Smooth muscle cell (in vitro differentiated cells): ENCODE measurements around the gene KLHL6. TPM values are rescaled to one million over a fixed set of nuclear protein-coding genes. Genes with fewer than 3 reads are reported as not detected.

ENCODE experiments used
- DNase-seq: peaks from one replicate; lab custom pipeline; 2025; ENCODE audit not compliant: unreplicated experiment; lab: John Stamatoyannopoulos, UW
- H2AFZ ChIP-seq: fragments of 200-600 bp; sonication (generic); 2 replicates; pipeline ENCODE4 v1.6.0; 2016; ENCODE audit warnings: antibody characterized with exemption, low read depth, mild to moderate bottlenecking
- H3F3A ChIP-seq: fragments of 200-600 bp; sonication (generic); 2 replicates; pipeline ENCODE4 v1.6.0; 2017; ENCODE audit warnings: antibody characterized with exemption, low read depth
- H3K27ac ChIP-seq: fragments of 200-600 bp; sonication (generic); 2 replicates; pipeline ENCODE4 v1.5.1; 2016; ENCODE audit warnings: low read depth, mild to moderate bottlenecking
- H3K27me3 ChIP-seq: fragments of 200-600 bp; sonication (generic); 2 replicates; pipeline ENCODE4 v1.6.1; 2016; ENCODE audit warnings: low read depth, mild to moderate bottlenecking
- H3K36me3 ChIP-seq: fragments of 200-600 bp; sonication (generic); 2 replicates; pipeline ENCODE4 v1.5.1; 2016; ENCODE audit warnings: low read depth
- H3K4me1 ChIP-seq: fragments of 200-600 bp; sonication (generic); 2 replicates; pipeline ENCODE4 v1.5.1; 2016; ENCODE audit warnings: low read depth
- H3K4me2 ChIP-seq: fragments of 200-600 bp; sonication (generic); 2 replicates; pipeline ENCODE4 v1.6.0; 2016; ENCODE audit warnings: mild to moderate bottlenecking
- H3K4me3 ChIP-seq: fragments of 200-600 bp; sonication (generic); 2 replicates; pipeline ENCODE4 v1.5.1; 2016; ENCODE audit warnings: mild to moderate bottlenecking
- H3K79me2 ChIP-seq: fragments of 200-600 bp; sonication (generic); 2 replicates; pipeline ENCODE4 v1.6.0; 2016; ENCODE audit warnings: low read depth, mild to moderate bottlenecking
- H3K9ac ChIP-seq: fragments of 200-600 bp; sonication (generic); 2 replicates; pipeline ENCODE4 v1.6.0; 2016; ENCODE audit warnings: low read depth
- H3K9me3 ChIP-seq: fragments of 200-600 bp; sonication (generic); replicated peaks from 2 replicates; pipeline ENCODE4 v1.5.1; 2016; ENCODE audit warnings: low read depth
- H4K20me1 ChIP-seq: fragments of 200-600 bp; sonication (generic); 2 replicates; pipeline ENCODE4 v1.6.0; 2016; ENCODE audit warnings: low read depth
- WGBS: methylation state at CpG from one replicate; pipeline ENCODE4 v1.1.7; 2016; ENCODE audit warnings: low lambda C conversion rate; 5-methylcytosine and 5-hydroxymethylcytosine counted together
- polyA plus RNA-seq: library from polyadenylated mRNA; unstranded; fragments of >200 nt; fragmentation: Nextera tagmentation; extraction: Ambion mirVana; gene quantifications from 2 replicates; pipeline ENCODE4 v1.2.1, GENCODE V29; 2016
- total RNA-seq: library from RNA; depleted of rRNA; stranded (reverse); fragments of >200 nt; gene quantifications from 2 replicates; pipeline ENCODE4 v1.2.3, GENCODE V29; 2014
- TF ChIP-seq, protein P1 (sequence below): fragments of 200-600 bp; sonication (generic); IDR thresholded peaks from 2 replicates; pipeline ENCODE4 v1.5.1; 2017; ENCODE audit warnings: borderline replicate concordance, mild to moderate bottlenecking, antibody characterized with exemption; ENCODE audit not compliant: insufficient read depth, poor library complexity, severe bottlenecking

KLHL6 gene
- total and polyA plus RNA-seq, 2 experiments from 2014 or later = 0.22 TPM; not detected in 1

DNA sequence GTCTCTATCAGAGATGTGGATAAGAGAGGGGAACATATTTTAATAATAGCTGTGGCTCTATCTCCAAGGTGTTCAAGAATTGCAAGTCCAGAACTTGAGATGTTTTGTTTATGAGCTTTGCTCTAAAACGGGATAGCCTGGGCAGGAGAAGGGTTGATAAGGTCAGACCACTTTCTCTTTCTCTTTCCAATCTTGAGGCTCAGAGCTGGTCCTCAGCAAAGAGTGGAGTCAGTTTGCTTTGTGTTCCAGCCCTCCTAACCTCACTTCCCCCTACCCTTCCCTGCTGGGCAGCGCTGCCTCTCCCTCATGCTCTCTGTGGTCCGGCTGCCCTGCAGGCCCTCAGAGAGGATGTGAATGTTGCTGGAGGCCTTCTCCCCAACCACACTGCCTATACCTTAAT, 13.8 kb downstream of the KLHL6 start:
- H3K4me2 ChIP-seq = no peak overlapping the region
- H4K20me1 ChIP-seq = no peaks in the 10 kb centered on the region
- no peak overlapping the region for H3K9ac ChIP-seq
- no peaks in the 10 kb centered on the region for H3K79me2 ChIP-seq
- no peak overlapping the region for H2AFZ ChIP-seq
- H3K36me3 ChIP-seq = no peaks in the 10 kb centered on the region
- H3K4me1 ChIP-seq = peaks cover 3% of the 10 kb centered on the region
- no peak overlapping the region for H3K4me3 ChIP-seq
- DNase-seq = no peak
- H3K9me3 ChIP-seq = no peaks in the 10 kb centered on the region
- WGBS = 84% methylated on average over 3 of the region's 3 CpGs
- peaks cover 2% of the 10 kb centered on the region for H3F3A ChIP-seq
- no peaks in the 10 kb centered on the region for H3K27me3 ChIP-seq
- TF ChIP-seq, protein P1, sequence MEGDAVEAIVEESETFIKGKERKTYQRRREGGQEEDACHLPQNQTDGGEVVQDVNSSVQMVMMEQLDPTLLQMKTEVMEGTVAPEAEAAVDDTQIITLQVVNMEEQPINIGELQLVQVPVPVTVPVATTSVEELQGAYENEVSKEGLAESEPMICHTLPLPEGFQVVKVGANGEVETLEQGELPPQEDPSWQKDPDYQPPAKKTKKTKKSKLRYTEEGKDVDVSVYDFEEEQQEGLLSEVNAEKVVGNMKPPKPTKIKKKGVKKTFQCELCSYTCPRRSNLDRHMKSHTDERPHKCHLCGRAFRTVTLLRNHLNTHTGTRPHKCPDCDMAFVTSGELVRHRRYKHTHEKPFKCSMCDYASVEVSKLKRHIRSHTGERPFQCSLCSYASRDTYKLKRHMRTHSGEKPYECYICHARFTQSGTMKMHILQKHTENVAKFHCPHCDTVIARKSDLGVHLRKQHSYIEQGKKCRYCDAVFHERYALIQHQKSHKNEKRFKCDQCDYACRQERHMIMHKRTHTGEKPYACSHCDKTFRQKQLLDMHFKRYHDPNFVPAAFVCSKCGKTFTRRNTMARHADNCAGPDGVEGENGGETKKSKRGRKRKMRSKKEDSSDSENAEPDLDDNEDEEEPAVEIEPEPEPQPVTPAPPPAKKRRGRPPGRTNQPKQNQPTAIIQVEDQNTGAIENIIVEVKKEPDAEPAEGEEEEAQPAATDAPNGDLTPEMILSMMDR = no peak
- H3K27ac ChIP-seq = no peak overlapping the region

DNA sequence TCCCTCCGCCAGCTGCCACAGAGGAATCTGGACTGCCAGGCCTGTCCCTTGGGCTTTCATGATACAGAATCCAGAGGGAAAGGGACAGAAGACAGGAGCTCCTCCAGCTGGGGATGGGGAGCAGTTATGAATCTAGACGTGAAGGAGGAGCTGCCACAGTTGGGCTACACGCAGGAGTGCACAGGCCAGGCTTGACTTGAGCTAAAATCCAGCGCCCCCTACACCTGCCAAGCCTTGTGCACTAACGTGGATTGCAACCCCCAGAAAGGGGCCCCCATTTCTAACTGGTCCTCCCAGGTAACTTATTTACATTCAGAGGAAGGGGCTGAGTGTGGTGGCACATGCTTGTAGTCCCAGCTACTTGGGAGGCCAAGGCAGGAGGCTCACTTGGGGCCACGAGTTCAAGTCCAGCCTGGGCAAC, 14.3 kb downstream of the KLHL6 start:
- TF ChIP-seq, protein P1 = no peak
- WGBS = 90% methylated on average over 6 of the region's 6 CpGs
- H3K9me3 ChIP-seq = no peaks in the 10 kb centered on the region
- H2AFZ ChIP-seq = no peak overlapping the region
- H3K4me3 ChIP-seq = no peak overlapping the region
- no peak overlapping the region for H3K27ac ChIP-seq
- no peaks in the 10 kb centered on the region for H3K36me3 ChIP-seq
- no peaks in the 10 kb centered on the region for H3K27me3 ChIP-seq
- H3K9ac ChIP-seq = no peak overlapping the region
- no peaks in the 10 kb centered on the region for H4K20me1 ChIP-seq
- no peak for DNase-seq
- H3K79me2 ChIP-seq = no peaks in the 10 kb centered on the region
- H3F3A ChIP-seq = peaks cover 4% of the 10 kb centered on the region
- H3K4me1 ChIP-seq = peaks cover 3% of the 10 kb centered on the region
- H3K4me2 ChIP-seq = no peak overlapping the region

DNA sequence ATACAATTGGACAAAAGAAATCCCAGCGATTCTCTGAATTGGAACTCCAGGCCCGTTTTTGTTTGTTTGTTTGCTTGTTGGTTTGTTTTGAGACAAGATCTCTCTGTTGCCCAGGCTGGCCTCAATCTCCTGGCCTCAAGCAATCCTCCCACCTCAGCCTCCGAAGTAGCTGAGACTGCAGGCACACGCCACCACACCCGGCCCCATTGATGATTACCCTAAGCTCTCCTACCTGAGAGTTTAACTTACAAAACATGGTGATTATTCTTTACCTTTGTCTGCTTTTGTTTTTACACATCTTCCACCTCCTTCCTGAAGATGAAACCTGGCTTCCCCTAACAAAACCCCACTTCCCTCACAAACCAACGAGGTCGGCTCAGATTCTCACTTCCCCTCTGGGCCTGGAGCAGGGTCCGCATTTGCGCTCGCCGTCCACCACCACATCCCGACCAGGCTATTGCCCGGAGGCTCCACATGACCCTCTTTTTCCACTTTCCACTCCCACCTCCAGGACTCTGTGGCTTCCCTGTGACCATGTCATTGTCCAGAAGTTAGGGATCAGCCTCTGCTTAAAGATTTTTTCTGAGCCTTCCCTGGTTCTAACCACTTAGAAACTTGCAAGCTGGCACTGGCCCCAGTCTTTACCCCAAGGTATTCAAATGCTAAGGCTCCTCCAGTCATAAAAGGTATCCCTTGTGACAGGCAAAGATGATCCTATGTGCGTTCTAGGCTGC, 14.8 kb downstream of the KLHL6 start:
- TF ChIP-seq, protein P1 = no peak
- H3K27me3 ChIP-seq = no peaks in the 10 kb centered on the region
- no peak overlapping the region for H3K4me3 ChIP-seq
- peaks cover 3% of the 10 kb centered on the region for H3K4me1 ChIP-seq
- H4K20me1 ChIP-seq = no peaks in the 10 kb centered on the region
- no peak for DNase-seq
- no peaks in the 10 kb centered on the region for H3K79me2 ChIP-seq
- no peak overlapping the region for H3K4me2 ChIP-seq
- 87% methylated on average over 14 of the region's 14 CpGs for whole genome bisulfite sequencing
- H2AFZ ChIP-seq = no peak overlapping the region
- no peaks in the 10 kb centered on the region for H3K9me3 ChIP-seq
- H3K36me3 ChIP-seq = no peaks in the 10 kb centered on the region
- H3K27ac ChIP-seq = no peak overlapping the region
- no peak overlapping the region for H3K9ac ChIP-seq
- H3F3A ChIP-seq = peaks cover 4% of the 10 kb centered on the region

DNA sequence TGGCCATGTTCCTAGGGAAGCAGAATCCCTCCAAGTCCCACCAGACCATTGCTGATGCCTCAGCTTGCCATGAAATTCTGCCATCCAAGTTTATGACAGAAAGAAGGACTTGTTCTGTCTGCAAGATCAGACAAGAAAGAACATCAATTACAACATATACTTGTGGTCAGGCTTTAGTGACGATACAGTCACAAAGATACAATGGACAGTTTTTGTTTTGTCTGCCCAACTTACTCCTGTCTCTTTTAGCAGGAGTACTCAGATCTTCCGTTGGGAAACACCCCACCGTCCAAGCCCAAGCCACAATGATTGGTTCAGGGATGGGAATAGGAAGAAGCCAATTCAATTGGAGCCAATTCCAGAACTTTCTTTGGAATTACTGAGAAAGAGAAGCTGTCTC, 15.7 kb downstream of the KLHL6 start:
- peaks cover 3% of the 10 kb centered on the region for H3K4me1 ChIP-seq
- H3K79me2 ChIP-seq = no peaks in the 10 kb centered on the region
- no peak overlapping the region for H3K4me2 ChIP-seq
- TF ChIP-seq, protein P1 = no peak
- no peaks in the 10 kb centered on the region for H3K27me3 ChIP-seq
- peak overlapping the region; percentile 28 for H3K27ac ChIP-seq
- H3F3A ChIP-seq = peaks cover 4% of the 10 kb centered on the region
- no peak for DNase-seq
- no peak overlapping the region for H2AFZ ChIP-seq
- no peak overlapping the region for H3K4me3 ChIP-seq
- WGBS = 64% methylated on average over 3 of the region's 3 CpGs
- H3K9me3 ChIP-seq = no peaks in the 10 kb centered on the region
- H3K9ac ChIP-seq = no peak overlapping the region
- no peaks in the 10 kb centered on the region for H3K36me3 ChIP-seq
- no peaks in the 10 kb centered on the region for H4K20me1 ChIP-seq
